Keratinocyte (primary cell): ENCODE results near the gene AOPEP. TPM values are rescaled to one million over a fixed set of nuclear protein-coding genes. Genes with fewer than 3 reads are reported as not detected.
A peak's percentile ranks its signal among the peaks of the same experiment; 100 is the strongest.

Experiments used
- DNase-seq: peaks from one replicate; pipeline ENCODE4 v3.0.0-alpha.2; 2011; ENCODE audit warnings: low read depth, missing footprints, low spot score
- FAIRE-seq: peaks from 2 replicates; lab custom pipeline; 2011; peaks lifted over from hg19 to GRCh38; lab: Jason Lieb, UNC
- H2AFZ ChIP-seq: 2 replicates; pipeline ENCODE4 v1.6.0; 2012; ENCODE audit warnings: low read length, control low read depth, inconsistent platforms; ENCODE audit not compliant: control insufficient read depth
- H3K27ac ChIP-seq: 2 replicates; pipeline ENCODE4 v1.5.1; 2011; ENCODE audit warnings: low read length; ENCODE audit not compliant: control insufficient read depth, insufficient read depth
- H3K27me3 ChIP-seq: 3 replicates; pipeline ENCODE4 v1.6.0; 2011; ENCODE audit warnings: low read length; ENCODE audit not compliant: control insufficient read depth, insufficient read depth; ENCODE audit errors: extremely low read depth
- H3K36me3 ChIP-seq, 2 experiments: 2 replicates in 1 of 2; 3 replicates in 1 of 2; pipeline ENCODE4 v1.5.1; 2011; ENCODE audit warnings: low read length in 2 of 2, mild to moderate bottlenecking in 1 of 2; ENCODE audit not compliant: control insufficient read depth in 2 of 2, insufficient read depth in 2 of 2; ENCODE audit errors: extremely low read depth in 1 of 2
- H3K4me1 ChIP-seq: 3 replicates; pipeline ENCODE4 v1.5.1; 2011; ENCODE audit warnings: low read length; ENCODE audit not compliant: control insufficient read depth, insufficient read depth; ENCODE audit errors: extremely low read depth
- H3K4me2 ChIP-seq: 3 replicates; pipeline ENCODE4 v1.6.0; 2011; ENCODE audit warnings: low read depth, low read length; ENCODE audit not compliant: control insufficient read depth, insufficient read depth; ENCODE audit errors: extremely low read depth
- H3K4me3 ChIP-seq, 3 experiments: fragments of 200-600 bp in 1 of 3; sonication (generic) in 1 of 3; 2 replicates in 2 of 3; 3 replicates in 1 of 3; pipeline ENCODE4 v1.5.1; 2011 to 2016; ENCODE audit warnings: low read length in 3 of 3, mild to moderate bottlenecking in 3 of 3, control low read depth in 2 of 3, inconsistent platforms in 1 of 3, low read depth in 1 of 3, mixed read lengths in 1 of 3, mixed run types in 1 of 3, moderate library complexity in 1 of 3; ENCODE audit not compliant: control insufficient read depth in 2 of 3, insufficient read depth in 2 of 3; ENCODE audit errors: extremely low read depth in 1 of 3
- H3K79me2 ChIP-seq: 2 replicates; pipeline ENCODE4 v1.6.0; 2012; ENCODE audit warnings: low read length; ENCODE audit not compliant: control insufficient read depth, insufficient read depth
- H3K9ac ChIP-seq: 3 replicates; pipeline ENCODE4 v1.6.0; 2011; ENCODE audit warnings: low read length; ENCODE audit not compliant: control insufficient read depth, insufficient read depth; ENCODE audit errors: extremely low read depth
- H3K9me1 ChIP-seq: 3 replicates; pipeline ENCODE4 v1.6.0; 2011; ENCODE audit warnings: low read length; ENCODE audit not compliant: control insufficient read depth, insufficient read depth; ENCODE audit errors: extremely low read depth
- H3K9me3 ChIP-seq: 2 replicates; pipeline ENCODE4 v1.5.1; 2012; ENCODE audit warnings: low read depth, low read length; ENCODE audit not compliant: control insufficient read depth
- H4K20me1 ChIP-seq: 3 replicates; pipeline ENCODE4 v1.6.0; 2011; ENCODE audit warnings: low read length; ENCODE audit not compliant: control insufficient read depth, insufficient read depth; ENCODE audit errors: extremely low read depth
- EZH2 ChIP-seq: IDR thresholded peaks from one replicate; pipeline ENCODE4 v1.6.1; 2012; ENCODE audit warnings: inconsistent platforms, mild to moderate bottlenecking, low read length, moderate library complexity
- dilution Hi-C: fragments of 300-500 bp; cut with MboI; formaldehyde crosslinking; loops from one replicate; pipeline ENCODE4 v1.7.0; 2020; ENCODE audit warnings: low sequenced_read_pairs; ENCODE audit not compliant: extremely low pct_ligation_motif_present
- polyA plus RNA-seq, 5 experiments: library from polyadenylated mRNA; depleted of rRNA in 3 of 5; stranded (reverse) in 3 of 5; stranded (forward) in 1 of 5; unstranded in 1 of 5; fragments of >200 nt; gene quantifications; 1 replicate in 1 of 5; 2 replicates in 3 of 5; 3 replicates in 1 of 5; pipeline versions ENCODE4 v1.2.1 to v1.2.3, GENCODE V29; 2011 to 2012; ENCODE audit warnings: missing spikeins in 2 of 5, low read depth in 1 of 5, low replicate concordance in 1 of 5
- TF ChIP-seq, protein P1 (sequence below), 3 experiments: IDR thresholded peaks in 1 of 3; conservative IDR thresholded peaks in 1 of 3; optimal IDR thresholded peaks in 1 of 3; 2 replicates in 2 of 3; 3 replicates in 1 of 3; pipeline versions ENCODE3 to v1.5.1; 2011; ENCODE audit warnings: low read length in 3 of 3, mild to moderate bottlenecking in 3 of 3, moderate library complexity in 2 of 3, control low read depth in 1 of 3, inconsistent platforms in 1 of 3; ENCODE audit not compliant: insufficient read depth in 2 of 3; ENCODE audit errors: extremely low read depth in 1 of 3

AOPEP gene
- polyA plus RNA-seq, 1 donor (not counting 4 experiments of a cell fraction or from before 2014, with no cell fraction given), result 27.0 TPM

DNA sequence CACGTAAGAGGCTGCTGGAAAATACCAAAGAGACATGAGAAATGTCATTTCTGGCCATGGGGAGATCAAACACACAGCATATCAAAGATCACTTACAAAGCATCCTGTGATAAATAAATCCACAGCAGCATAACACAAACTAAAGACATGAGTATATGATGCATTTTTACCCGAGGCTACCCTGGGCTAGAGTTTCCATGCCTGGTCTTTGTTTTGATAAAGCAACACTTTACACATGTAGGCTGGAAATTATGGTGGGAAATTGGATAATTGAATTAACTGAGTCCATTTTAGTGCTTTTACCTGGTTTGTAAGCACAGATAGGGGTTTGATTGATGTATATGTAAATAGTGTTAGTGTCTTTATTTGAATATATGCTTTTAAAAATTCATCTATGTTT, 288.4 kb downstream of the AOPEP start:
- Histone ChIP-seq H2AFZ (no peak overlapping the region), H3K36me3 (peaks cover 10 to 26% of the 10 kb centered on the region in 2 experiments), H3K27me3 (no peaks in the 10 kb centered on the region), H3K79me2 (peaks cover 43% of the 10 kb centered on the region), H3K4me2 (no peak overlapping the region), H3K9me3 (no peaks in the 10 kb centered on the region), H4K20me1 (no peaks in the 10 kb centered on the region), H3K4me3 (no peak overlapping the region), H3K4me1 (peaks cover 47% of the 10 kb centered on the region), H3K9ac (no peak overlapping the region), H3K27ac (peak overlapping the region; percentile 10), H3K9me1 (no peaks in the 10 kb centered on the region)
- no peak for FAIRE-seq
- DNase-seq, result no peak
- dilution Hi-C loops, result no loop called here
- TF ChIP-seq, protein P1, sequence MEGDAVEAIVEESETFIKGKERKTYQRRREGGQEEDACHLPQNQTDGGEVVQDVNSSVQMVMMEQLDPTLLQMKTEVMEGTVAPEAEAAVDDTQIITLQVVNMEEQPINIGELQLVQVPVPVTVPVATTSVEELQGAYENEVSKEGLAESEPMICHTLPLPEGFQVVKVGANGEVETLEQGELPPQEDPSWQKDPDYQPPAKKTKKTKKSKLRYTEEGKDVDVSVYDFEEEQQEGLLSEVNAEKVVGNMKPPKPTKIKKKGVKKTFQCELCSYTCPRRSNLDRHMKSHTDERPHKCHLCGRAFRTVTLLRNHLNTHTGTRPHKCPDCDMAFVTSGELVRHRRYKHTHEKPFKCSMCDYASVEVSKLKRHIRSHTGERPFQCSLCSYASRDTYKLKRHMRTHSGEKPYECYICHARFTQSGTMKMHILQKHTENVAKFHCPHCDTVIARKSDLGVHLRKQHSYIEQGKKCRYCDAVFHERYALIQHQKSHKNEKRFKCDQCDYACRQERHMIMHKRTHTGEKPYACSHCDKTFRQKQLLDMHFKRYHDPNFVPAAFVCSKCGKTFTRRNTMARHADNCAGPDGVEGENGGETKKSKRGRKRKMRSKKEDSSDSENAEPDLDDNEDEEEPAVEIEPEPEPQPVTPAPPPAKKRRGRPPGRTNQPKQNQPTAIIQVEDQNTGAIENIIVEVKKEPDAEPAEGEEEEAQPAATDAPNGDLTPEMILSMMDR (optimal IDR thresholded peaks at IDR 0.05 in 1 of 3, IDR thresholded peaks at IDR 0.05 in 1 of 3, conservative IDR thresholded peaks at IDR 0.05 in 1 of 3; ENCODE audit: extremely low read depth in 1 of 3, insufficient read depth in 2 of 3, low read length in 3 of 3), result no peak
- no peak for TF ChIP-seq EZH2

DNA sequence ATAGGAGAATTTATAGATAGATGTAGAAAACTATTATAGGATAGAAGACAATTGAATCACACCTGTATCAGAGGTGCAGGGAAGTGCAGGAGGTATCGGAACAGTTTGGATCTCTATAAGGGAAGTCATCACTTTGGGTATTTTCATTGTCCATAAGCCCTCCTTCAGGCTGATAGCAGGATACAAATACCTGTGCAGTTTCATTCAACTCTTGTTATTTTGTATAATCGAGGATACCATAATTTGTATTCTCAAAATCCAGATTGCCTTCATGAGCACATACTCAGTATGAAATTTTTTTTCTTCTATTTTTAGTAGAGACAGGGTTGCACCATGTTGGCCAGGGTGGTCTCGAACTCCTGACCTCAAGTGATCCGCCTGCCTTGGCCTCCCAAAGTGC, 289.1 kb downstream of the AOPEP start:
- DNase-seq (no peak), FAIRE-seq (no peak)
- Histone ChIP-seq H4K20me1 (no peaks in the 10 kb centered on the region), H3K27me3 (no peaks in the 10 kb centered on the region), H3K9me3 (no peaks in the 10 kb centered on the region), H3K79me2 (peaks cover 45% of the 10 kb centered on the region), H3K4me3 (no peak overlapping the region), H3K9ac (no peak overlapping the region), H2AFZ (no peak overlapping the region), H3K4me2 (no peak overlapping the region), H3K36me3 (peaks cover 12 to 27% of the 10 kb centered on the region in 2 experiments), H3K9me1 (no peaks in the 10 kb centered on the region), H3K27ac (no peak overlapping the region), H3K4me1 (peaks cover 48% of the 10 kb centered on the region)
- TF ChIP-seq, protein P1 (optimal IDR thresholded peaks at IDR 0.05 in 1 of 3, IDR thresholded peaks at IDR 0.05 in 1 of 3, conservative IDR thresholded peaks at IDR 0.05 in 1 of 3; ENCODE audit: extremely low read depth in 1 of 3, insufficient read depth in 2 of 3, low read length in 3 of 3), result no peak
- no peak for TF ChIP-seq EZH2
- dilution Hi-C loops, result no loop called here
